Mesothelial cell of epicardium (in vitro differentiated cells): ENCODE results near the gene SCNN1B. TPM values are rescaled to one million over a fixed set of nuclear protein-coding genes. Genes with fewer than 3 reads are reported as not detected.

Source experiments
- DNase-seq, 2 experiments: peaks; one replicate each; pipeline ENCODE4 v3.0.0; 2021; ENCODE audit warnings: low spot score in 2 of 2; ENCODE audit not compliant: unreplicated experiment in 2 of 2
- H3K27ac Mint-ChIP-seq: 2 replicates; pipeline ENCODE4 v1.8.0; 2021; ENCODE audit warnings: mixed read lengths
- H3K27me3 Mint-ChIP-seq: 2 replicates; pipeline ENCODE4 v1.8.0; 2021; ENCODE audit warnings: low read depth, mixed read lengths
- H3K36me3 Mint-ChIP-seq: 2 replicates; pipeline ENCODE4 v1.8.0; 2021; ENCODE audit warnings: mixed read lengths
- H3K4me1 Mint-ChIP-seq: 2 replicates; pipeline ENCODE4 v1.8.0; 2021; ENCODE audit warnings: mixed read lengths
- H3K4me3 Mint-ChIP-seq: 2 replicates; pipeline ENCODE4 v1.8.0; 2021; ENCODE audit warnings: mild to moderate bottlenecking, moderate library complexity, mixed read lengths
- H3K9me3 Mint-ChIP-seq: 2 replicates; pipeline ENCODE4 v1.8.0; 2021; ENCODE audit warnings: mixed read lengths
- total RNA-seq: library from RNA; stranded (reverse); gene quantifications from 3 replicates; pipeline ENCODE4 v1.2.1, GENCODE V29; 2021
- TF ChIP-seq, protein P1 (sequence below): fragments of 200-600 bp; sonication (generic); IDR thresholded peaks from one replicate; pipeline ENCODE4 v1.5.0; 2021; ENCODE audit warnings: antibody characterized with exemption; ENCODE audit not compliant: unreplicated experiment

Gene SCNN1B
- total RNA-seq, 1 donor from 2014 or later: not detected

DNA sequence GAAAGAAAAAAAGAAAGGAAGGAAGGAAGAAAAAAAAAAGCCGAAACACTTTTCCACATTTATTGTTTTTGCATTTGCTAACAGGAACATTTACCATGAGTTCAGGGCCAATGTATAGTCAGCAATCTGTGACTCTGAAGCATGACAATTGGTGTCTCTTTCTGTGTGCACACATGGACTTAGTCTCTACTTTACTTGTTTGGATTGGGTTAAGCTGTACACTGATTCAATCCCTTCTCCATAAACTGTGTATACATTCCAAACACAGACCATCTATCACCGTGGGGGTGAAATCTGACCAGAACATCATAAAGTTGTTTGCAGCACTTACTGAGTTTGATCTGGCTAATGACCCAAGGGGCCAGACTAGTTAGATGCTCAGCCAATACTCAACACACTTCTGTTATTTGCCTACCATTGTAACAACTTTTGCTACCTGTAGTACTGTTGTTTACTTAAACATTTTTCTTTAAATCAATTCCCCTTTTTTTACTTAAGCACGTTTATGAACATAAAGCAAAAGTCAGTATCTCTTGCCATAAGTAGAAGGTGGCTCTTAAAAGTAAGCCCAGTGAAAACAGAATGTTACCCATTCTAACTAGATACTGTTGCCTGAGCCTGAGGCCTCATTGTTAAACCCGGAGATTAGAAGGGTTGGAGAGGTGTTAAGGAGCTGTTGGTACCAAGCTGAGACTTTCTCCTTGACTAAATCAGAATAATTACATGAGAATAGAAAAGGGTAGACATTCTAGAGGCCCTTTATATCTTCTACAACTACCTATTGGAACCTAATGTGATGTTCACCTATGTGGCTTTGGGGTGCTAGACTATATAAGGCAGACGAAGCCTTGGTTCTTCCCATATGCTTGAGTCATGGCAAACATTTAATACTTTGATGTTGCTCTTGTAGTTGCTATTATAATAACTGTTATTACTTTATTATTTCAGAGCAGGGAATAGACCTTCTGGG, 41.8 kb downstream of the SCNN1B start:
- Mint-ChIP-seq H3K4me3 (no peak overlapping the region), H3K27me3 (peaks cover 30% of the 10 kb centered on the region), H3K27ac (no peak overlapping the region), H3K4me1 (no peaks in the 10 kb centered on the region), H3K9me3 (peaks cover 3% of the 10 kb centered on the region), H3K36me3 (no peaks in the 10 kb centered on the region)
- no peak for DNase-seq
- TF ChIP-seq, protein P1, sequence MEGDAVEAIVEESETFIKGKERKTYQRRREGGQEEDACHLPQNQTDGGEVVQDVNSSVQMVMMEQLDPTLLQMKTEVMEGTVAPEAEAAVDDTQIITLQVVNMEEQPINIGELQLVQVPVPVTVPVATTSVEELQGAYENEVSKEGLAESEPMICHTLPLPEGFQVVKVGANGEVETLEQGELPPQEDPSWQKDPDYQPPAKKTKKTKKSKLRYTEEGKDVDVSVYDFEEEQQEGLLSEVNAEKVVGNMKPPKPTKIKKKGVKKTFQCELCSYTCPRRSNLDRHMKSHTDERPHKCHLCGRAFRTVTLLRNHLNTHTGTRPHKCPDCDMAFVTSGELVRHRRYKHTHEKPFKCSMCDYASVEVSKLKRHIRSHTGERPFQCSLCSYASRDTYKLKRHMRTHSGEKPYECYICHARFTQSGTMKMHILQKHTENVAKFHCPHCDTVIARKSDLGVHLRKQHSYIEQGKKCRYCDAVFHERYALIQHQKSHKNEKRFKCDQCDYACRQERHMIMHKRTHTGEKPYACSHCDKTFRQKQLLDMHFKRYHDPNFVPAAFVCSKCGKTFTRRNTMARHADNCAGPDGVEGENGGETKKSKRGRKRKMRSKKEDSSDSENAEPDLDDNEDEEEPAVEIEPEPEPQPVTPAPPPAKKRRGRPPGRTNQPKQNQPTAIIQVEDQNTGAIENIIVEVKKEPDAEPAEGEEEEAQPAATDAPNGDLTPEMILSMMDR: no peak

DNA sequence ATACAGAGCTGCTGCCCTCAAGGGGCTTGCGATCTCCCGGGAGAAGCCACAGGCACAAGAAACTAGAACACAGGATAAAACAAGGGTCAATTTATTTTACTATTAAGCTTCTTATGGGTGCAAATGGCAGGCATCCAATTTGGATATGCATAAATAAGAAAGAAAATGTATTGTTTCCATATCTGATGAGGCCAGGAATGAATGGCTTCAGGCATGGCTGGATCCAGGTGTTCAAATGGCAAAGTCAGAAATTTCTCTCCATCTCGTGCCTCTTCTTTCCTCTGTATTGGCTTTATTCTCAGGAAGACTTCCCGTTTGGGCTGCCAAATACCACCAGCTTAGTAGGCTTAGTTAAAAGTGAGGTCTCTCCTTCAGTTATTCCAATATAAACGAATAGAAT, 43.1 kb downstream of the SCNN1B start:
- TF ChIP-seq, protein P1: no peak
- DNase-seq: no peak
- no peaks in the 10 kb centered on the region for H3K9me3 Mint-ChIP-seq
- no peaks in the 10 kb centered on the region for H3K36me3 Mint-ChIP-seq
- no peaks in the 10 kb centered on the region for H3K4me1 Mint-ChIP-seq
- H3K4me3 Mint-ChIP-seq: no peak overlapping the region
- no peak overlapping the region for H3K27ac Mint-ChIP-seq
- H3K27me3 Mint-ChIP-seq: peaks cover 28% of the 10 kb centered on the region

DNA sequence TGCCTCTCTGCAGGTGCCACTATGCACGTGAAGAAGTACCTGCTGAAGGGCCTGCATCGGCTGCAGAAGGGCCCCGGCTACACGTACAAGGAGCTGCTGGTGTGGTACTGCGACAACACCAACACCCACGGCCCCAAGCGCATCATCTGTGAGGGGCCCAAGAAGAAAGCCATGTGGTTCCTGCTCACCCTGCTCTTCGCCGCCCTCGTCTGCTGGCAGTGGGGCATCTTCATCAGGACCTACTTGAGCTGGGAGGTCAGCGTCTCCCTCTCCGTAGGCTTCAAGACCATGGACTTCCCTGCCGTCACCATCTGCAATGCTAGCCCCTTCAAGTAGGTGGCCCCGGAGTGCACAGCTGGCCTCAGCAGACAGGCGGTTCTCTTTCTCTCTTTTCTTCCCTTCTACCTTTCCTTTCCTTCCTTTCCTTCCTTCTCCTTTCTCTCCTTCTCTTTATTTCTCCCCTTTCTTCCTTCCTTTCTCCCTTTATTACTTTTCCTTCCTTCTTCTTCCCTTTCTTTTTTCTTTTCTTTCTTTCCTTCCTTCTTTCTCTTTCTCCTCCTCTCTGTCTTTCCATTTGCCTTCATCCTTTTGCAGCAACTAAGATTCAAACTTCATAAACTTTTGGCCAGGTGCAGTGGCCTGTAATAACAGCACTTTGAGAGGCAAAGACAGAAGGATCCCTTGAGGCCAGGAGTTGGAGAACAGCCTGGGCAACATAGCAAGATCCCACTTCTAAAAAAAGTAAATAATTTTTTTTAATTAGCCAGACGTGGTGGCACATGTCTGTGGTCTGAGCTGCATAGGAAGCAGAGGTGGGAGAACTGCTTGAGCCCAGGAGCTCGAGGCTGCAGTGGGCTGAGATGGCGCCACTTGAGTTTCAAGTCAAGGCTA, 46.7 kb downstream of the SCNN1B start:
- DNase-seq: no peak
- H3K4me3 Mint-ChIP-seq: no peak overlapping the region
- H3K36me3 Mint-ChIP-seq: no peaks in the 10 kb centered on the region
- H3K27me3 Mint-ChIP-seq: peaks cover 32% of the 10 kb centered on the region
- no peaks in the 10 kb centered on the region for H3K9me3 Mint-ChIP-seq
- TF ChIP-seq, protein P1: no peak
- H3K27ac Mint-ChIP-seq: no peak overlapping the region
- H3K4me1 Mint-ChIP-seq: no peaks in the 10 kb centered on the region

DNA sequence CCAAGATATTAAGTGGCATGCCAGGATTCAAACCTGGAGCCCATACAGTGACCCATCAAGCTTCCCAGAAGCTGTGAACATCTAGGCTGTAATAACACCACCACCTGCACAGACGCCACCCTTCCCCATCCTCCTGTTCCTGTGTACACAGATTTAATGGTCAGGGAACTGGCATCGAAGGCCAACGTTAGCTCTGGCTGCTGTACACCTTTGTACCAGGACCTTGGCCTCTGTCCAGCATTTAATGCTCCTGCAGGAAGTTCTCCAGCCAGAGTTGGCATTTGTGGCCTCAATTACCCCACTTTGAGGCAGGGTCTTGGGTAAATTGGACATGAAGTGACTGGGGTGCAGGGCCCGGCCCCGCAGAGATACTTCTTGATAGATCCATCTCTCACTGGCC, 49.3 kb downstream of the SCNN1B start:
- Mint-ChIP-seq H3K36me3 (no peaks in the 10 kb centered on the region), H3K27ac (no peak overlapping the region), H3K4me3 (no peak overlapping the region), H3K27me3 (peaks cover 21% of the 10 kb centered on the region), H3K9me3 (no peaks in the 10 kb centered on the region), H3K4me1 (no peaks in the 10 kb centered on the region)
- DNase-seq: no peak
- TF ChIP-seq, protein P1: no peak

DNA sequence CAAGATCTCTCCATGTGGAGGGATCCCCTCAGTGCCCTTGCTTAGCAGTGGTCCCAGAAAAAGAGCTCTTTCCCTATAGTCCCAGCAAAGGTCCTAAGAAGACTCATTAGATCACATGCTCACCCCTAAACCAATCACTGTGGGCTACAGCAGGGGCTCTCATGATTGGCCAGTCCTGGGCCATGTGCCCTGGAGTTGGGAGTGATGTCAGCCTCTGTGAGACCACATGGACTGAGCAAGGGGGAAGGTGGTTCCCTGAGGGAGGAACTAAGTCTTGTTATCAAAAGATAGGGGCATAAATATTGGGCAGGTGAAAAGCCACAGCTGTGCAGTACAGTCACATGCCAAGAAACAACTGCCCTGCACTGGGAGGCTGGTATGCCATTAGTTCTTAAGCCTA, 51.3 kb downstream of the SCNN1B start:
- H3K27ac Mint-ChIP-seq: no peak overlapping the region
- DNase-seq: no peak
- H3K27me3 Mint-ChIP-seq: peaks cover 13% of the 10 kb centered on the region
- H3K36me3 Mint-ChIP-seq: no peaks in the 10 kb centered on the region
- H3K9me3 Mint-ChIP-seq: no peaks in the 10 kb centered on the region
- TF ChIP-seq, protein P1: no peak
- no peak overlapping the region for H3K4me3 Mint-ChIP-seq
- H3K4me1 Mint-ChIP-seq: no peaks in the 10 kb centered on the region
